Measurements from ENCODE around the gene KCTD3. TPM values are rescaled to one million over a fixed set of nuclear protein-coding genes. Genes with fewer than 3 reads are reported as not detected.
A peak's percentile ranks its signal among the peaks of the same experiment; 100 is the strongest.

Gene KCTD3
- total and polyA plus RNA-seq, 2 of the 13 experiments (the other 11 are each of a cell fraction or from before 2014, with no cell fraction given) = 49.8 to 68.1 TPM

- H3K27me3 ChIP-seq (ENCODE audit: control insufficient read depth in 1 of 2, insufficient read depth in 2 of 2, low read length in 2 of 2) = no peaks in the 10 kb centered on the region
- no peak overlapping the region for H3K4me2 ChIP-seq (ENCODE audit: low read depth, low read length)
- CTCF ChIA-PET (ENCODE audit: low intra/inter-chr PET ratio, low total read pairs) = no interaction called here
- H3K36me3 ChIP-seq (replicated peaks in 1 of 2; ENCODE audit: control insufficient read depth in 1 of 2, insufficient read depth in 2 of 2, low read length in 2 of 2) = no peaks in the 10 kb centered on the region
- FAIRE-seq (no peak), DNase-seq (ENCODE audit: low spot score) (no peak), ATAC-seq (no peak)
- in situ Hi-C loops (cut with HindIII; ENCODE audit: extremely low pct_ligation_motif_present, low pct_unique_long_range_greater_than_20kb) = no loop called here
- no peak overlapping the region for H3K4me3 ChIP-seq (replicated peaks in 1 of 3; ENCODE audit: insufficient read depth in 1 of 3, low read depth in 2 of 3, low read length in 3 of 3)
- WGBS (ENCODE audit: low lambda C conversion rate) = 36% methylated on average over 4 of the region's 4 CpGs
- no TSS peak for BruUV-seq (replicated peaks)
- peak; percentile 50; the same call in 1 of the 2 replicates for TF ChIP-seq NFE2L2 (IDR thresholded peaks at IDR 0.05; ENCODE audit: low read length)
- no peak for TF ChIP-seq PAWR (CRISPR knock-in tag; IDR thresholded peaks at IDR 0.05; ENCODE audit: borderline replicate concordance)
- H3K79me2 ChIP-seq (ENCODE audit: insufficient read depth, low read length) = no peaks in the 10 kb centered on the region
- no peaks in the 10 kb centered on the region for H3K9me3 ChIP-seq (ENCODE audit: low read length)
- no peak overlapping the region for H2AFZ ChIP-seq (ENCODE audit: low read length)
- intact Hi-C loops (cut with micrococcal nuclease; ENCODE audit: unreplicated experiment) = no loop called here
- no peaks in the 10 kb centered on the region for H3K4me1 ChIP-seq (ENCODE audit: insufficient read depth, low read length)
- H3K9ac ChIP-seq (ENCODE audit: insufficient read depth, low read depth, low read length) = no peak overlapping the region
- H4K20me1 ChIP-seq (ENCODE audit: insufficient read depth, low read length) = no peaks in the 10 kb centered on the region
- H3K27ac ChIP-seq (ENCODE audit: extremely low read length, insufficient read depth, low read length) = no peak overlapping the region
- POLR2A ChIA-PET = no interaction called here
These were observed 49.6 kb upstream of the KCTD3 start for GRCh38 chr1:215517441-215517891.

- in situ Hi-C loops (cut with HindIII; ENCODE audit: extremely low pct_ligation_motif_present, low pct_unique_long_range_greater_than_20kb) = no loop called here
- no peak overlapping the region for H2AFZ ChIP-seq (ENCODE audit: low read length)
- H3K9me3 ChIP-seq (ENCODE audit: low read length) = no peaks in the 10 kb centered on the region
- ChIA-PET CTCF (ENCODE audit: low intra/inter-chr PET ratio, low total read pairs) (no interaction called here), POLR2A (no interaction called here)
- no peaks in the 10 kb centered on the region for H4K20me1 ChIP-seq (ENCODE audit: insufficient read depth, low read length)
- no TSS peak for BruUV-seq (replicated peaks)
- no peaks in the 10 kb centered on the region for H3K36me3 ChIP-seq (replicated peaks in 1 of 2; ENCODE audit: control insufficient read depth in 1 of 2, insufficient read depth in 2 of 2, low read length in 2 of 2)
- no peaks in the 10 kb centered on the region for H3K27me3 ChIP-seq (ENCODE audit: control insufficient read depth in 1 of 2, insufficient read depth in 2 of 2, low read length in 2 of 2)
- no peaks in the 10 kb centered on the region for H3K79me2 ChIP-seq (ENCODE audit: insufficient read depth, low read length)
- intact Hi-C loops (cut with micrococcal nuclease; ENCODE audit: unreplicated experiment) = no loop called here
- H3K4me2 ChIP-seq (ENCODE audit: low read depth, low read length) = no peak overlapping the region
- 0% methylated on average over 2 of the region's 2 CpGs for WGBS (ENCODE audit: low lambda C conversion rate)
- H3K27ac ChIP-seq (ENCODE audit: extremely low read length, insufficient read depth, low read length) = no peak overlapping the region
- no peak overlapping the region for H3K9ac ChIP-seq (ENCODE audit: insufficient read depth, low read depth, low read length)
- no peak for FAIRE-seq
- H3K4me1 ChIP-seq (ENCODE audit: insufficient read depth, low read length) = no peaks in the 10 kb centered on the region
- no peak for DNase-seq (ENCODE audit: low spot score)
- H3K4me3 ChIP-seq (replicated peaks in 1 of 3; ENCODE audit: insufficient read depth in 1 of 3, low read depth in 2 of 3, low read length in 3 of 3) = no peak overlapping the region
- ATAC-seq = no peak
- TF ChIP-seq ZNF691 (CRISPR knock-in tag; IDR thresholded peaks at IDR 0.05; ENCODE audit: borderline replicate concordance, low read depth) (no peak), NFYB (CRISPR knock-in tag; IDR thresholded peaks at IDR 0.05) (no peak), ZFX (CRISPR knock-in tag; IDR thresholded peaks at IDR 0.05; ENCODE audit: low read depth) (no peak), ZHX2 (IDR thresholded peaks at IDR 0.05; ENCODE audit: low read depth) (no peak), ZHX2 (CRISPR knock-in tag; IDR thresholded peaks at IDR 0.05; ENCODE audit: borderline replicate concordance) (no peak), ZMAT3 (CRISPR knock-in tag; conservative IDR thresholded peaks at IDR 0.05) (no peak), TMF1 (CRISPR knock-in tag; IDR thresholded peaks at IDR 0.05; ENCODE audit: low read depth) (no peak), NFE2L1 (CRISPR knock-in tag; IDR thresholded peaks at IDR 0.05; ENCODE audit: borderline replicate concordance) (no peak), FOXJ3 (CRISPR knock-in tag; IDR thresholded peaks at IDR 0.05; ENCODE audit: borderline replicate concordance) (no peak), ZNF879 (CRISPR knock-in tag; IDR thresholded peaks at IDR 0.05) (no peak), NFKB2 (CRISPR knock-in tag; IDR thresholded peaks at IDR 0.05; ENCODE audit: borderline replicate concordance) (no peak), FOXC1 (CRISPR knock-in tag; IDR thresholded peaks at IDR 0.05; ENCODE audit: borderline replicate concordance) (no peak)
These were observed 48.5 kb upstream of the KCTD3 start for GRCh38 chr1:215518594-215518993.

All from HepG2 (cell line).